ENCODE data around the gene MALL. TPM values are rescaled to one million over a fixed set of nuclear protein-coding genes. Genes with fewer than 3 reads are reported as not detected.

Gene MALL
- total and polyA plus RNA-seq, 4 experiments from 2014 or later, result not detected

- intact Hi-C loops (cut with micrococcal nuclease), result no loop called here
- Histone ChIP-seq H3K36me3 (ENCODE audit: insufficient read depth, low read length) (no peaks in the 10 kb centered on the region), H3K4me1 (ENCODE audit: insufficient read depth, low read length) (no peaks in the 10 kb centered on the region), H3K9me3 (ENCODE audit: control insufficient read depth in 1 of 2, low read length in 2 of 2) (no peaks in the 10 kb centered on the region), H3K4me3 (ENCODE audit: low read length in 2 of 2) (no peak overlapping the region), H3K27me3 (ENCODE audit: insufficient read depth, low read length) (no peaks in the 10 kb centered on the region), H3K27ac (ENCODE audit: low read depth, low read length) (no peak overlapping the region)
- Mint-ChIP-seq H3K4me3 (no peak overlapping the region), H3K27me3 (peaks cover 2 to 4% of the 10 kb centered on the region in 2 donors), H3K27ac (no peak overlapping the region), H3K36me3 (no peaks in the 10 kb centered on the region), H3K4me1 (no peaks in the 10 kb centered on the region), H3K9me3 (peaks cover 0 to 4% (median under 1%) of the 10 kb centered on the region in 8 donors)
- no peak for DNase-seq
- POLR2A ChIA-PET (ENCODE audit: partially characterized antibody), result no interaction called here
- CTCF ChIA-PET (ENCODE audit: partially characterized antibody), result no interaction called here
Measured at GRCh38 chr2:110126906-110127305, 11.3 kb upstream of the MALL start.

GRCh38 chr2:110126086-110126773 lies 10.6 kb upstream of the MALL start:
- Mint-ChIP-seq H3K27me3 (peaks cover 2 to 3% of the 10 kb centered on the region in 2 donors), H3K4me1 (no peaks in the 10 kb centered on the region), H3K36me3 (no peaks in the 10 kb centered on the region), H3K4me3 (no peak overlapping the region), H3K9me3 (peaks cover 0 to 2% (median 0%) of the 10 kb centered on the region in 8 donors), H3K27ac (no peak overlapping the region)
- ChIA-PET POLR2A (ENCODE audit: partially characterized antibody) (no interaction called here), CTCF (ENCODE audit: partially characterized antibody) (no interaction called here)
- Histone ChIP-seq H3K4me1 (ENCODE audit: insufficient read depth, low read length) (no peaks in the 10 kb centered on the region), H3K27ac (ENCODE audit: low read depth, low read length) (no peak overlapping the region), H3K36me3 (ENCODE audit: insufficient read depth, low read length) (no peaks in the 10 kb centered on the region), H3K4me3 (ENCODE audit: low read length in 2 of 2) (no peak overlapping the region), H3K9me3 (ENCODE audit: control insufficient read depth in 1 of 2, low read length in 2 of 2) (no peaks in the 10 kb centered on the region), H3K27me3 (ENCODE audit: insufficient read depth, low read length) (no peaks in the 10 kb centered on the region)
- intact Hi-C loops (cut with micrococcal nuclease), result no loop called here
- no peak for DNase-seq

GRCh38 chr2:110124939-110125691 lies 9.5 kb upstream of the MALL start:
- Mint-ChIP-seq H3K27ac (no peak overlapping the region), H3K9me3 (no peaks in the 10 kb centered on the region), H3K27me3 (peaks cover 3 to 6% of the 10 kb centered on the region in 2 donors), H3K4me3 (no peak overlapping the region), H3K4me1 (no peaks in the 10 kb centered on the region), H3K36me3 (no peaks in the 10 kb centered on the region)
- H3K36me3 ChIP-seq (ENCODE audit: insufficient read depth, low read length), result no peaks in the 10 kb centered on the region
- no peak overlapping the region for H3K27ac ChIP-seq (ENCODE audit: low read depth, low read length)
- CTCF ChIA-PET (ENCODE audit: partially characterized antibody), result no interaction called here
- intact Hi-C loops (cut with micrococcal nuclease), result no loop called here
- POLR2A ChIA-PET (ENCODE audit: partially characterized antibody), result no interaction called here
- H3K4me3 ChIP-seq (ENCODE audit: low read length in 2 of 2), result no peak overlapping the region
- no peaks in the 10 kb centered on the region for H3K9me3 ChIP-seq (ENCODE audit: control insufficient read depth in 1 of 2, low read length in 2 of 2)
- no peak for DNase-seq
- H3K27me3 ChIP-seq (ENCODE audit: insufficient read depth, low read length), result no peaks in the 10 kb centered on the region
- no peaks in the 10 kb centered on the region for H3K4me1 ChIP-seq (ENCODE audit: insufficient read depth, low read length)

GRCh38 chr2:110124038-110124825 lies 8.6 kb upstream of the MALL start:
- no peak overlapping the region for H3K4me3 Mint-ChIP-seq
- Histone ChIP-seq H3K4me3 (ENCODE audit: low read length in 2 of 2) (no peak overlapping the region), H3K27ac (ENCODE audit: low read depth, low read length) (no peak overlapping the region), H3K36me3 (ENCODE audit: insufficient read depth, low read length) (no peaks in the 10 kb centered on the region), H3K9me3 (ENCODE audit: control insufficient read depth in 1 of 2, low read length in 2 of 2) (no peaks in the 10 kb centered on the region), H3K4me1 (ENCODE audit: insufficient read depth, low read length) (no peaks in the 10 kb centered on the region), H3K27me3 (ENCODE audit: insufficient read depth, low read length) (no peaks in the 10 kb centered on the region)
- ChIA-PET POLR2A (ENCODE audit: partially characterized antibody) (no interaction called here), CTCF (ENCODE audit: partially characterized antibody) (no interaction called here)
- no peak overlapping the region for H3K27ac Mint-ChIP-seq
- H3K9me3 Mint-ChIP-seq, result no peaks in the 10 kb centered on the region
- intact Hi-C loops (cut with micrococcal nuclease), result no loop called here
- no peaks in the 10 kb centered on the region for H3K4me1 Mint-ChIP-seq
- no peaks in the 10 kb centered on the region for H3K36me3 Mint-ChIP-seq
- no peak for DNase-seq
- peaks cover 5 to 10% of the 10 kb centered on the region in 2 donors for H3K27me3 Mint-ChIP-seq

- intact Hi-C loops (cut with micrococcal nuclease), result no loop called here
- H3K4me3 Mint-ChIP-seq, result no peak overlapping the region
- H3K27ac Mint-ChIP-seq, result no peak overlapping the region
- H3K4me1 Mint-ChIP-seq, result no peaks in the 10 kb centered on the region
- H3K9me3 ChIP-seq (ENCODE audit: control insufficient read depth in 1 of 2, low read length in 2 of 2), result no peaks in the 10 kb centered on the region
- peaks cover 10% of the 10 kb centered on the region for H3K27me3 ChIP-seq (ENCODE audit: insufficient read depth, low read length)
- no peaks in the 10 kb centered on the region for H3K9me3 Mint-ChIP-seq
- no peaks in the 10 kb centered on the region for H3K36me3 Mint-ChIP-seq
- CTCF ChIA-PET (ENCODE audit: partially characterized antibody), result interaction anchor here (0.8 kb wide), 1 partner anchor 35 kb away, joined by 3 read pairs; no protein-coding TSS in a partner anchor
- POLR2A ChIA-PET (ENCODE audit: partially characterized antibody), result no interaction called here
- H3K27me3 Mint-ChIP-seq, result peaks cover 20 to 25% of the 10 kb centered on the region in 2 donors
- H3K4me1 ChIP-seq (ENCODE audit: insufficient read depth, low read length), result no peaks in the 10 kb centered on the region
- H3K27ac ChIP-seq (ENCODE audit: low read depth, low read length), result no peak overlapping the region
- no peak for DNase-seq
- no peak overlapping the region for H3K4me3 ChIP-seq (ENCODE audit: low read length in 2 of 2)
- no peaks in the 10 kb centered on the region for H3K36me3 ChIP-seq (ENCODE audit: insufficient read depth, low read length)
Measured at GRCh38 chr2:110121592-110121991, 6.0 kb upstream of the MALL start.

GRCh38 chr2:110121052-110121334 lies 5.4 kb upstream of the MALL start:
- no peaks in the 10 kb centered on the region for H3K4me1 ChIP-seq (ENCODE audit: insufficient read depth, low read length)
- peaks cover 15% of the 10 kb centered on the region for H3K27me3 ChIP-seq (ENCODE audit: insufficient read depth, low read length)
- ChIA-PET POLR2A (ENCODE audit: partially characterized antibody) (no interaction called here), CTCF (ENCODE audit: partially characterized antibody) (no interaction called here)
- no peak overlapping the region for H3K27ac Mint-ChIP-seq
- no peak overlapping the region for H3K27ac ChIP-seq (ENCODE audit: low read depth, low read length)
- no peaks in the 10 kb centered on the region for H3K9me3 ChIP-seq (ENCODE audit: control insufficient read depth in 1 of 2, low read length in 2 of 2)
- no peaks in the 10 kb centered on the region for H3K36me3 Mint-ChIP-seq
- H3K9me3 Mint-ChIP-seq, result no peaks in the 10 kb centered on the region
- intact Hi-C loops (cut with micrococcal nuclease), result no loop called here
- H3K4me3 ChIP-seq (ENCODE audit: low read length in 2 of 2), result no peak overlapping the region
- H3K4me3 Mint-ChIP-seq, result no peak overlapping the region
- DNase-seq, result no peak
- H3K4me1 Mint-ChIP-seq, result no peaks in the 10 kb centered on the region
- H3K27me3 Mint-ChIP-seq, result peaks cover 22 to 30% of the 10 kb centered on the region in 2 donors
- no peaks in the 10 kb centered on the region for H3K36me3 ChIP-seq (ENCODE audit: insufficient read depth, low read length)

- H3K27me3 Mint-ChIP-seq, result peaks cover 22 to 30% of the 10 kb centered on the region in 2 donors
- H3K27ac Mint-ChIP-seq, result no peak overlapping the region
- Histone ChIP-seq H3K9me3 (ENCODE audit: control insufficient read depth in 1 of 2, low read length in 2 of 2) (no peaks in the 10 kb centered on the region), H3K36me3 (ENCODE audit: insufficient read depth, low read length) (no peaks in the 10 kb centered on the region), H3K4me1 (ENCODE audit: insufficient read depth, low read length) (no peaks in the 10 kb centered on the region), H3K4me3 (ENCODE audit: low read length in 2 of 2) (no peak overlapping the region), H3K27ac (ENCODE audit: low read depth, low read length) (no peak overlapping the region), H3K27me3 (ENCODE audit: insufficient read depth, low read length) (peaks cover 15% of the 10 kb centered on the region)
- H3K9me3 Mint-ChIP-seq, result no peaks in the 10 kb centered on the region
- no peak for DNase-seq
- intact Hi-C loops (cut with micrococcal nuclease), result no loop called here
- H3K36me3 Mint-ChIP-seq, result no peaks in the 10 kb centered on the region
- no peaks in the 10 kb centered on the region for H3K4me1 Mint-ChIP-seq
- CTCF ChIA-PET (ENCODE audit: partially characterized antibody), result no interaction called here
- POLR2A ChIA-PET (ENCODE audit: partially characterized antibody), result no interaction called here
- H3K4me3 Mint-ChIP-seq, result no peak overlapping the region
Measured at GRCh38 chr2:110120171-110121051, 4.8 kb upstream of the MALL start.

Measured in CD4-positive, alpha-beta memory T cell (primary cell).